CD4-positive, alpha-beta T cell treated with Interferon gamma for 1 hour (primary cell): ENCODE data around the gene MED23.

ENCODE experiments used
- DNase-seq: peaks from one replicate; pipeline ENCODE4 v3.0.0-alpha.2; 2020

The MED23 gene

GRCh38 chr6:131638013-131638412 lies 10.0 kb upstream of the MED23 start:
- DNase-seq, result no peak

DNA sequence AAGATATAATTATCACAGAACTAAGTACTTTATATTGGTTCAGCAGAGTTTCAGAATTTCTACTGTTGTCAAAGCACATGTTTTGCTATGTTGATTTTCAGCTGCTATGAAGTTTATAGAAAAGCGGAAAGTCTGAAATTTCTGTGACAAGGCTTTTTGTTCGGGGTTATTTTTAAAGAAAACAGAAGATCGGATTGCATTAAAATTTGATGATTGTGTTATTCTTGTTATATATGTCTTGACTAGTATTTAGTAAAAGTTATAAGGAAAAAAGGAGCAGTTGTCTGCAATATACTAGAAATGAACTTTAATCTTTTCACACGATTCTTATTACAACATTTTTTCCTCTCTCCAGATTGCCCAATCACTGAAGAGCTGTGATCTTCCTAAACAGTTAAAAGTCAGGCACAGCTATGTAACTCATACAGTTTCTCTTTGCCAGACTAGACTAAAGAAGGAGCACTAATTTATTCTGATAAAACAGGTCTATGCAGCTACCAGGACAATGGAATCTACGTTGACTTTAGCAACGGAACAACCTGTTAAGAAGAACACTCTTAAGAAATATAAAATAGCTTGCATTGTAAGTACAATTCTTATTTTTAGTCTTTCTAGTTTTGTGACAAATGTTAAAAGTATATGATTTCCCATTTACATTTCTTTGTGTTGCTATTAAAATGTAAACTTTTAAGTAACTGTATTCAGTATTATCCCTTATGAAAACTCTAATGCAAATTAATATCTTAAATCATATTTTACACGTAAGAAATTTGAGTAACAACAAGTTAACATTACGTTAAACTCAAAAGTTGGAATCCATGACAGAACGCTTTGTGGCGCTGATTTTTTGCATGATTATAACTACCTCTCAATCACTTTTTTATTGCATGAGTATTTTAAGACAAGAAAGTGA lies 9.1 kb upstream of the MED23 start, which contains the start of gene ENPP3:
Gene ENPP3 (plus strand): TSS at position 423 of the 913 bp plus-strand sequence. CDS start 83 bp downstream, at position 506.
- DNase-seq, result no peak

GRCh38 chr6:131635384-131636340 lies 7.6 kb upstream of the MED23 start:
- DNase-seq, result no peak

GRCh38 chr6:131631625-131632289 lies 3.7 kb upstream of the MED23 start:
- no peak for DNase-seq

DNA sequence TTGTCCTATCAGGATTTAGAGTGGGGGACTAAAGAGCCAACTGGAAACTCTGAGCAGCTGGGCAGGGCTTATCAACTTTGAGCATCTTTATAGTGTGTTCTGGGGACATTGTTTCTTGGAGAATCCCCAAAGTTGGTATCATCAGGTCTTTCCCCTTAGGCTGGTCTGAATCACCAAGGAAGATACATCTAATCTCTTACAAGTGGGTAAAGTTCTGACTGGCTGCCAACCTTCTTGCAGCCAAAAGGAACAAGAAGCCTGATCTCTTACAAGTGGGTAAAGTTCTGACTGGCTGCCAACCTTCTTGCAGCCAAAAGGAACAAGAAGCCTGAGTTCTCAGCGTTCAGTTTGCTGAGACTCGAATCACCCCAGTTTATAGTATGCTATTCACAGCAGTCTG lies 1.6 kb upstream of the MED23 start:
- no peak for DNase-seq

DNA sequence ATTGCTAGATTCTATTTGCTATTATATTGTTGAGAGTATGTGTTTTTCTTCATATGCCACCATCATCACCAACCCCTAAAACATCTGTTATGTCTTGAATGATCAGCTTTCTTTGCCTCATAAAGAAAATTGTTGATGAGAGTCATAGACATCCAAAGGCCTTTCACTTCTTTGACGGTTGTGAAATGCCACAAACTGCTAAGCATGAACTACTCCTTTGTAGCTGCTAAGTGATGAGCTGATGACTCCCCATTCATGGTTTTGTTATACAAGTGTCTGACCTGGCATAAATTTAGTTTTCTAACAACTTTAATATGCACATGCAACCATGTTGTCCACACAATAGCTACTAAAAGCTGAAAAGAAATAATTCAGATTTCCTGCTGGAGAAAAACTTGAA lies 684 bp upstream of the MED23 start:
- DNase-seq, result no peak

- DNase-seq, result no peak
Measured at GRCh38 chr6:131615275-131615674, 12.8 kb downstream of the MED23 start.

GRCh38 chr6:131613296-131613925 lies 14.6 kb downstream of the MED23 start:
- no peak for DNase-seq

DNA sequence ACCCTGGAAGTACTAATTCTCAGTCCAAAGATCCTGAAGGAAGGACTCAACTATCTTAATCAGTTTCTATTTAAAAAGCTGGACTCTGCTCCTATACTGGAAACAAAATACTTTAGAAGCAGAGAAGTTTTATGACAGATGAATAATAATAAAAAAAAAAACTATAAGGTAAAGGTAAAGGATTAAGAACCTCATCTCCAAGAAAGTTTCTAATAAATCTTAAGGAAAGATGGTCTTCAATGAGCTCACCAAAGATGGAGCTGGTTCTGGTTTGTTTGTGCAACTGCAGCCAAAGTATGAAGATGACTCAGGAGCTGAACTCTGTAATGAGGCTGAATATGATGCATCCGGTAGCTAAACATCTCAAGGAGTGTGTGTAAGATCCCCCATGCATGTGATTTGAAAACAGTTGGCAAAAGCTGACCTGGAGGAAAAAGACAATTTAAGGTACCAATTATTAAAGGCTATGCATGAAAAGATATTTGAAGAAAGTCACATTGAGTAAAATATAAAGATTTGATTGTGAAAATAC lies 25.2 kb downstream of the MED23 start:
- no peak for DNase-seq

DNA sequence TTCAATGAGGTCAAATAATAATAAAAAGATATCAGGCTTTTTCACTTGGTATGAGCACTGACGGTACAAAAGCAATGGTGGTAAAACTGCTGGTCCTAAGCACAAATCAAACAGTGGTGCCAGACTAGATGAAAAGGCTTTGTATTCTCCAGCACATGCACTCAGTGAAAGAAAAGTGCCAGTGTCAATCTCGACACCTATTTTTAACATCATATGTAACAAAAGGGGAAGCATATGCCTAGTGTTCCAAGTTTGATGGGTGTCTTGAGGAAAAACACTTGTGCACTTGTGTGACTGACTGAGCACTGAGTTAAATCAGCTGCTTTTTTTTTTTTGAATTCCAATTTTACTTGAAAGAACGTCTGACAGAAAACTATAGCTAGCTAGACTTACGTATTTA lies 27.3 kb downstream of the MED23 start:
- no peak for DNase-seq

- DNase-seq, result no peak
Measured at GRCh38 chr6:131597446-131597845, 30.6 kb downstream of the MED23 start.

DNA sequence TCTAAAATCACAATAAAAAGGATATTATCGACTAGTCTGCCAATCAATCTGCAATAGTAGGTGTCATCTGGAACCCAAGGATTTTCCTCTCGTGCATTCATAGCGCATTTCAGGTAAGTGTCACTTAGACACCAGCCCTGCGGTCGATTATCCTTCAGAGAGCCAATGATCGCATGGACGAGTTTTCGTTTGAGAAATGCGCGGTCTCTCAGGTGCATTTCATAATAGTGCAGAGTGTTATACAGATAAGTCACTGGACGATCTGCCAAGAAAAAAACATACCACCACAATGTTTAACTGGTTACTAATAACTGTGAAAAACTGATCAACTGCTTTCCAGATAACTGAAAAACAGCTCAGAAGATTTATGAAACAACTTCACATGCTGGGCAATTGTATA lies 34.0 kb downstream of the MED23 start:
- DNase-seq, result no peak

DNA sequence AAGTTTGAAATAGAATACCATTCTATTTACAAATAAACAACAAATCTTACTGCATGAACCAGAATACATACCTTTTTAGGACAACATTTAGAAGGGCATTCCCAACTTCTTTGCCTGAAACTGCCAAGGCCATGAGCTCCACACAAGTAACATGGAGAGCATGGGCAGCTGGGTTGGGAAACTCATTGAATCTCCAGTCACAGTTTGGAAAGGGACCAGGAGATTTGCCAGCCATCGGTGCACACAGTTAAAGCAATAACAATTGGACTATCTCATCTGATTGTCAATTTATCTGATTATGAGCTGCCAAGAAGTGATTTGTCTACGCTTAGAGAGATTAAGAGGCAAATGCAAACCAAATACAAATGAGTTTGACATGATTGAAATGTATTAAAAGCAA lies 35.1 kb downstream of the MED23 start:
- no peak for DNase-seq

- DNase-seq, result no peak
Measured at GRCh38 chr6:131588643-131589042, 39.4 kb downstream of the MED23 start.

GRCh38 chr6:131587909-131588308 lies 40.1 kb downstream of the MED23 start:
- DNase-seq, result no peak

DNA sequence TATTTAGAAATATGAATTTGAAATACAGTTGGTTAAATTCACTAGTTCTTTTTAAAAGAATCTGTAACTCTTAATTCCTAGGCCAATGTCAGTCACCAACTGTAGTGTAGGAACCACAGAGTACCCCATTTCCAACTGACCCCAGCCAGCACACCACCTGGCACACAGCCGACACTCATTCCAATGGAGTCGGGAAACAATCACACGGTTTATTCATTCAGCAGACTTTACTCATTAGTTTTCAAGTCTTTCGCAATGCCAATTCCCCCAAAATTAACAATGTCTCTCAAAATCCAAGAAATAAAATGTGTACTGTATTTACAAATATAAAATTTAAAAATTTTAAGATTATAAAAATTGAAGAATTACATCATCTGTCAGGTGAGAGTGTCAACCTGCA lies 41.5 kb downstream of the MED23 start:
- DNase-seq, result no peak

DNA sequence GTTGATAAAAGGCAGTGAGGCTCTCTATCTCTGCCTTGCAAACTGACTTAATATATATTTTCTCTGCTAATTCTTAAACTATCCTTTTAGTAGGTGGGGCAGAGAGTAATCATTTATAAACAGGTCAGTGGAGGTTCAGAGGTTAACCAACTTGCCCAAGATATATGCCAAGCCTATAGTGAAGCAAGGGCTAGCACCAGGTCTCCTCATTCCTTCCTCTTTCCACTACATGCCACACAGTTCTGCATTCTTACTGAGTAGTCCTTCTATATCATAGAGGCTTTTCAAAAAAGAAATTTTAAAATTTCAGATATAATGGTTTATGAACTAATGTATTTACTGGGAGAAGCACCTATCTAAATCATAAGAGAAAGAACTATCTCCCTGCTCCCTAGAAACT lies 46.5 kb downstream of the MED23 start:
- no peak for DNase-seq

DNA sequence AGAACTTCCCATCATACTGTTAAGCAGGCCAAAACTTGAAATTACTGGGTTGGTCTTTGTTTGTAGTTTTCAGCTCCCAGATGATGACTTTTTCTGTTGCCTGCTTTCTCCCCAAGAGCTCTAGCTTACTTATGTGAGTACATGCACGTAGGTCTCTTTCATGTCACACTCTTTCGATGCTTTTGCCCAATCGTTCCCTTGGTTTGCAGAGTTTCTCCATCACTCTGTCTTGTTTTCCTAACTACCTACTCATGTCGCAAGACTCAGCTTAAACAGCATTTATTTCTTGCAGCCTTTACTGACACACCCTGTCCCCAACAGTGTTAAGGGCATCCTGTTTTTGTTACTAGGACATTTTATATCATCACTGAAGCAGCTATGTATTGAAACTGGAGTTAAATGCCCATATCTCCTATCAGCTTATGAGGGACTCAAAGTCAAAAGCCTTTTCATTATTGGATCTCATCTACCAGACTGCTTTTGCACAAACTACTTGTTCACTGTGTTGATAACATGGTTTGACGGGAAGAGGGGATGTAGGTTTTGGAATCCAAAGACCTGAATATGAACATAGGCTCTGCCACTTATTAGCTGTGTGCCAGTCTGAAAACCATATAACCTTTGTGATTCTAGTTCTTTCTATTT lies 52.1 kb downstream of the MED23 start:
- no peak for DNase-seq

DNA sequence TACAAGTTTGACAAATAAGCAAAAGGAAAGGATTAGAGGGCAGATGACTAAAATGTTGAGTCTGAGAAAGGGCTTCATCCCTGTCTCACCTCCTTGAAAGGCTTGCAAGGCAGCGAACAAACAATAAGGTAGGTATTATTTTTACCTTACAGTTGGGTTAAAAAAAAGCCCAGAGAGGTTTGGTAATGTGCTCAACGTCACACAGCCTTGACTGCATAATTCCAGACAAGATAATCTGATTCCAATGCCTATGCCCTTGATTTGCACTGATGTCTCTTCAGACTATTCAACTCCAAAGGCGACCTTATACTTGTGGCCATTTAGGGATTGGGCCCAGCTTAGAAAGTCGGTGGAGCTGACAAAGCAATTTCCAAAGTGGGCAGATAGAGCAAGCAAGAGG lies 53.4 kb downstream of the MED23 start:
- DNase-seq, result no peak

- no peak for DNase-seq
Measured at GRCh38 chr6:131574133-131574532, 53.9 kb downstream of the MED23 start.

DNA sequence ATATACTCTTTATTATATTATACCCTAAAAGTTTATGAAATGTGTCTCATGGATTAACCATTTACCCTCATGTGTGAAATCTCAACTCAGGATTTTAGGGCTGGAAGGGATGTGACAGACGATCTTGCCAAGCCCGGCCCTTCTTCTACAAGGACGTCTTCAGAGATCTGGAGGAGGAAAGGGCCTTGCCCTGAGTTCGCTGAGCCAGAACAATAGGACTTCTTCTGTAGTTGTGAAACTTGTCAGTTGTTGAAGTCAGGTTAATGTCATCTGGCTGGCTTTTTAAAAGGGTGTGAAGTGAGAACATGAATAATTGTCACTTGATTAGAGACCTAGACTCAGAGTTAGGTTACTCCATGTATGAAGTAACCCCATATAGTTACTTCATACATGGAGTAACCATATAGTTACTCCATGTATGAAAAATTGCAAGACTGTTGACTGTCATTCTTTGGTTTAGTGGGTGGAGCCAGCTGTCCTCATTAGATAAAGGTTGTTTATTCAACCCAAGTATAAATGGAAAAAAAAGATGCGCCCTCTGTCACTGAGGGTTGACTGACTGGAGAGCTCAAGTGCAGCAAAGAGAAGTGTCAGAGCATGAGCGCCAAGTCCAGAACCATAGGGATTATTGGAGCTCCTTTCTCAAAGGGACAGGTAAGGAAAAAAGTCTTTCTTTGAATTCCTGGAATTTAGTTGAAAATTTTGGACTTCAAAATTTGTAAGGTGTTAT lies 55.2 kb downstream of the MED23 start, which contains the start of gene ARG1:
Gene ARG1 (plus strand): TSS at position 541 of the 730 bp plus-strand sequence. CDS start 57 bp downstream, at position 598.
- DNase-seq, result no peak
